Right atrium auricular region (tissue), 2 donors: ENCODE measurements around the gene DUSP3. TPM values are rescaled to one million over a fixed set of nuclear protein-coding genes. Genes with fewer than 3 reads are reported as not detected.

Experiments
- DNase-seq: peaks from one replicate; pipeline ENCODE4 v3.0.0-alpha.2; 2019; ENCODE audit warnings: low spot score
- H3K27ac ChIP-seq, 2 donors: fragments of 200-600 bp; sonication (generic); 1 replicate in 1 of 2; 2 replicates in 1 of 2; pipeline ENCODE4 v1.5.1; 2016 to 2019
- H3K27me3 ChIP-seq, 2 donors: fragments of 200-600 bp; sonication (generic); one replicate each; pipeline versions ENCODE4 v1.5.1 to v1.6.0; 2017 to 2019
- H3K36me3 ChIP-seq: fragments of 200-600 bp; sonication (generic); one replicate; pipeline ENCODE4 v1.5.1; 2016
- H3K4me1 ChIP-seq, 2 donors: fragments of 200-600 bp; sonication (generic); one replicate each; pipeline versions ENCODE4 v1.5.1 to v1.6.0; 2017 to 2019
- H3K4me3 ChIP-seq, 2 donors: fragments of 200-600 bp; sonication (generic); 1 replicate in 1 of 2; 2 replicates in 1 of 2; pipeline ENCODE4 v1.5.1; 2017 to 2019; ENCODE audit warnings: mild to moderate bottlenecking in 1 of 2, moderate library complexity in 1 of 2
- H3K9me3 ChIP-seq, 2 donors: fragments of 200-600 bp; sonication (generic); one replicate each; pipeline ENCODE4 v1.5.1; 2019
- total RNA-seq, 2 donors: library from RNA; depleted of rRNA; stranded (reverse); fragments of >200 nt; gene quantifications; one replicate each; pipeline ENCODE4 v1.1.0, GENCODE V29; 2016
- TF ChIP-seq, protein P1 (sequence below), 2 donors: fragments of 200-600 bp; sonication (generic); IDR thresholded peaks; one replicate each; pipeline ENCODE4 v1.5.1; 2019; ENCODE audit warnings: antibody characterized with exemption in 2 of 2

DUSP3 gene
- total RNA-seq, 2 donors from 2014 or later = 151 to 175 TPM

DNA sequence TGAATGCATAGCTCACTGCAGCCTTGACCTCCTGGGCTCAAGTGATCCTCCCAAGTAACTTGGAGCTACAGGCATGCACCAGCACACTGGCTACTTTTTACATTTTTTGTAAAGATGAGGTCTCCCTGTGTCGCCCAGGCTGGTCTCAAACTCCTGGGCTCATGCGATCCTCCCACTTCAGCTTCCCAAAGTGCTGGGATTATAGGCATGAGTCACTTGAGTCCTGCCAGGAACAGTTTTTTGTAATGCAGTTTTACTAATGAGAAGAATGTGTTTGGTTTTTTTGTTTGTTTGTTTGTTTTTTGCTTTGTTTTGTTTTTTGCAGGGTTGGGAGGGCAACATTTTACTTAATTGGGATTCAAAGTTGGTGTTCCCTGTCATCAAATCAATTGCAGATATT lies 42.4 kb downstream of the DUSP3 start:
- no peak overlapping the region for H3K4me3 ChIP-seq
- H3K4me1 ChIP-seq = peaks cover 0 to 4% of the 10 kb centered on the region in 2 donors
- H3K36me3 ChIP-seq = no peaks in the 10 kb centered on the region
- TF ChIP-seq, protein P1, sequence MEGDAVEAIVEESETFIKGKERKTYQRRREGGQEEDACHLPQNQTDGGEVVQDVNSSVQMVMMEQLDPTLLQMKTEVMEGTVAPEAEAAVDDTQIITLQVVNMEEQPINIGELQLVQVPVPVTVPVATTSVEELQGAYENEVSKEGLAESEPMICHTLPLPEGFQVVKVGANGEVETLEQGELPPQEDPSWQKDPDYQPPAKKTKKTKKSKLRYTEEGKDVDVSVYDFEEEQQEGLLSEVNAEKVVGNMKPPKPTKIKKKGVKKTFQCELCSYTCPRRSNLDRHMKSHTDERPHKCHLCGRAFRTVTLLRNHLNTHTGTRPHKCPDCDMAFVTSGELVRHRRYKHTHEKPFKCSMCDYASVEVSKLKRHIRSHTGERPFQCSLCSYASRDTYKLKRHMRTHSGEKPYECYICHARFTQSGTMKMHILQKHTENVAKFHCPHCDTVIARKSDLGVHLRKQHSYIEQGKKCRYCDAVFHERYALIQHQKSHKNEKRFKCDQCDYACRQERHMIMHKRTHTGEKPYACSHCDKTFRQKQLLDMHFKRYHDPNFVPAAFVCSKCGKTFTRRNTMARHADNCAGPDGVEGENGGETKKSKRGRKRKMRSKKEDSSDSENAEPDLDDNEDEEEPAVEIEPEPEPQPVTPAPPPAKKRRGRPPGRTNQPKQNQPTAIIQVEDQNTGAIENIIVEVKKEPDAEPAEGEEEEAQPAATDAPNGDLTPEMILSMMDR (IDR thresholded peaks at IDR 0.05) = no peak
- H3K27ac ChIP-seq = no peak overlapping the region
- H3K27me3 ChIP-seq = no peaks in the 10 kb centered on the region
- DNase-seq = no peak
- no peaks in the 10 kb centered on the region for H3K9me3 ChIP-seq

DNA sequence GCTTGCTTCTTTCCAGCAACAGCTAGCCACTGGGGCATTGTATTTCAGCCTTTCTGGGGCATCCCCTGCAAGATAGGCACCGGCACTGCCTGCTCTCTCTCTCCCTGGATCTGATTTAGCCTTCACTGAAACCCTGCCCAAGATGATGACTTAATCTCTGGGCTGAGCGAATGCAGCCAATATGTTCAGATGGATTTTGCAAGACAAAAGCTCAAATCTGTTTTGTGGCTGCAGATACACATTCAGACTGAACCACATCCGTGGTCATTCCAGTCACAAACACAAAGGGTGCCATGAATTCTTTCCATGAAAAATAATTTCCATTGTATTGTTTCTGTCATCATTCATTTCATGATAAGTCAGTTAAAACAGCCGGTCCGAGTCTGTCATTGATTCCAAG lies 44.4 kb downstream of the DUSP3 start:
- H3K27me3 ChIP-seq = no peaks in the 10 kb centered on the region
- no peak overlapping the region for H3K4me3 ChIP-seq
- no peaks in the 10 kb centered on the region for H3K9me3 ChIP-seq
- H3K27ac ChIP-seq = no peak overlapping the region
- no peaks in the 10 kb centered on the region for H3K36me3 ChIP-seq
- H3K4me1 ChIP-seq = peaks cover 0 to 4% of the 10 kb centered on the region in 2 donors
- DNase-seq = no peak
- TF ChIP-seq, protein P1 (IDR thresholded peaks at IDR 0.05) = no peak

DNA sequence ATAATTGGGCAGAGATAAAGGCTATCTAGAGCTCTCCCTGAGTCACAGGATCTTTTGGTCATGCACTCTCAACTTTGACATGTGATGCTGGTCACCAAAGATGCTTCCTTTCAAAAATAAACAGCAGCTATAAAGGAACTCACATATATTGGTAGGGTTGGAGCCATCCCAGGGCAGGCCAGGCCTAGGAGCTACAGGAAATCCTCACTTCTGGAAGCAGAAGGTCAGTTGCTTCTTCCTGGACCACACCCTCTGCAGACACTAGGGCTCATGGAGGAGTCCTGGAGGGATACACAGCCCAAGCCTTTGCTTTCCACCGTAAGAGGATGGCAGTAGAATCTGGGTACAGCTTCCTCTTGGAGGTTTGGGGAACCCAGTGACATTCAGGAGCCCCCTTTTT lies 44.8 kb downstream of the DUSP3 start:
- peaks cover 0 to 4% of the 10 kb centered on the region in 2 donors for H3K4me1 ChIP-seq
- TF ChIP-seq, protein P1 (IDR thresholded peaks at IDR 0.05) = no peak
- H3K9me3 ChIP-seq = no peaks in the 10 kb centered on the region
- H3K27me3 ChIP-seq = no peaks in the 10 kb centered on the region
- no peak overlapping the region for H3K4me3 ChIP-seq
- no peaks in the 10 kb centered on the region for H3K36me3 ChIP-seq
- H3K27ac ChIP-seq = no peak overlapping the region
- no peak for DNase-seq

DNA sequence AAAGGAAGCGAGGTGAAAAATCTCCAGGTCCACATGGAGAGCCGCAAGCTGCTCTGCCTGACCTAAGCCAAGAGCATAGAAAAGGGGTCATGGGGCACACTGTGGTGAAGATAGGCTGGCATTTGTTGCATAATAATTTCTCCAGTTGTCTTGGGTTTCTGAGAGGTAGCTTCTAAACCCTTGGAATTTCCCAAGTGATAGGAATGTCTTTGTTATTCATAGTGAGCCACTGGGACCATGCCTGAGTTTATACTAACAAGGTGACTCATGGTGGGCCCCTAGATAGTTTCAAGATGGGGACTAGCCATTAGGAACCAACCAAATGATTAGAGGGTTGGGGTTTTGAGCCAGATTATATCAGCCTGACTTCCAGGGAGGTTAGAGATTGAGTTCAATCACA lies 45.8 kb downstream of the DUSP3 start:
- Histone ChIP-seq H3K9me3 (no peaks in the 10 kb centered on the region), H3K27ac (no peak overlapping the region), H3K36me3 (no peaks in the 10 kb centered on the region), H3K4me1 (peaks cover 0 to 4% of the 10 kb centered on the region in 2 donors), H3K27me3 (no peaks in the 10 kb centered on the region), H3K4me3 (no peak overlapping the region)
- no peak for DNase-seq
- TF ChIP-seq, protein P1 (IDR thresholded peaks at IDR 0.05) = no peak

DNA sequence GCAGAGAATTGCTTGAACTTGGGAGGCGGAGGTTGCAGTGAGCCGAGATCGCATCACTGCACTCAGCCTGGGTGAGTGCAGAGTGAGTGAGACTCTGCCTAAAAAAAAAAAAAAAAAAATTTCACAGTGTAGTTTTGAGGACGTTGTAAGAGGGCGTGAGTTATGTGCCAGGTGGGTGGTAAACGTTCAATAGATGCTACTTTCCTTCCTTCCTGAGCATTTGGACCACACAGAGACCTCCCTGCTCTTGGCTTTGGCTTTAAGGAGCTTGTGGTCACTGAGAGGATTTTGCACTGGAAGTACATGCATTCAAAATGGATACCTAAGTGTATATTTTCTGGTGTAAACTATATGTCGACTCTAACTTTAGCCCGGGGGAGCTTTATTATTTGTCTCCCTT lies 50.7 kb downstream of the DUSP3 start:
- Histone ChIP-seq H3K36me3 (no peaks in the 10 kb centered on the region), H3K27me3 (no peaks in the 10 kb centered on the region), H3K27ac (no peak overlapping the region), H3K9me3 (no peaks in the 10 kb centered on the region), H3K4me1 (no peaks in the 10 kb centered on the region), H3K4me3 (no peak overlapping the region)
- DNase-seq = no peak
- TF ChIP-seq, protein P1 (IDR thresholded peaks at IDR 0.05) = no peak

DNA sequence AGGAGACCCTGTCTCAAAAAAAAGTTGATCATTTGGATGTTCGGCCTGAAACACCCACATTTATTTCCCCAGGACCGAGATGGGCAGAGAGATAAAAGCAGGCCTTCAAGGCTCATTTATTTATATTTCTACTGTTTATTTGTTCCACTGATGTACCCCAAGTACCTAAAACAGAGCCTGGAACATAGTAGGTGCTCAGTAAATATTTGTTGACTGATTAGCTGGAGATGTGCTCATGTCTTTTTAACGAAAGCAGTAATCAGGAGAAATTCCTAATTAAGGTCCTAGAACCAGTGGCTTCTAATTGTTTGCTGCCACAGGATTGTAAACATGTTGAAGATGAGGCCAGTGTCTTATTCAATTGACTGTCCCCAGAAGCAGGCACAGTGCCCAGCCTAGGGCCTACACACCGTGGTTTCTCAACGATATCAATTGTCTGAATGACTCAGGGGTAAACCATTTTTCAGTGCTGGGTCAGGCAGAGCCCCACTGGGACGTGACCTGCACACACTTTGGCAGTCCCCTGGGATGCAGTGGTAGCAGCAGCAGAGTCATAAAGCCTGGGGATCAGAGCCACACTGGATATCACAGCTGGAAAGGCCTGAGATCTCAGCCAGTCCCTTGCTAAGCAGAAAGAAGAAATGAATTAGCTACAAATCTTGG lies 54.9 kb downstream of the DUSP3 start:
- DNase-seq = no peak
- Histone ChIP-seq H3K27ac (no peak overlapping the region), H3K27me3 (no peaks in the 10 kb centered on the region), H3K4me1 (peaks cover 0 to 9% of the 10 kb centered on the region in 2 donors), H3K36me3 (no peaks in the 10 kb centered on the region), H3K9me3 (no peaks in the 10 kb centered on the region), H3K4me3 (no peak overlapping the region)
- TF ChIP-seq, protein P1 (IDR thresholded peaks at IDR 0.05) = no peak
